Gastroesophageal sphincter (tissue), 4 donors: Measurements from ENCODE around the gene VSX2. TPM values are rescaled to one million over a fixed set of nuclear protein-coding genes. Genes with fewer than 3 reads are reported as not detected.
"Not testable (repeated sequence)": the region's sequence is repeated elsewhere in the genome, so short reads cannot be mapped to it uniquely, and the experiment has no call there.

ENCODE experiments used
- ATAC-seq: fragments of 150-250 bp; one replicate; pipeline ENCODE4 v1.9.1; 2016; ENCODE audit warnings: mild to moderate bottlenecking, moderate library complexity
- H3K27ac ChIP-seq, 4 donors: fragments of 200-600 bp; sonication (generic) in 3 of 4; 1 replicate in 3 of 4; 2 replicates in 1 of 4; pipeline ENCODE4 v1.5.1; 2016 to 2019
- H3K27me3 ChIP-seq: fragments of 200-600 bp; sonication (generic); one replicate; pipeline ENCODE4 v1.5.1; 2019
- H3K36me3 ChIP-seq, 2 donors: fragments of 200-600 bp; sonication (generic); one replicate each; pipeline ENCODE4 v1.5.1; 2019; ENCODE audit warnings: control low read depth in 1 of 2
- H3K4me1 ChIP-seq, 3 donors: fragments of 200-600 bp; sonication (generic); 1 replicate in 2 of 3; 2 replicates in 1 of 3; pipeline ENCODE4 v1.5.1; 2016 to 2019; ENCODE audit warnings: control low read depth in 2 of 3
- H3K4me3 ChIP-seq, 2 donors: fragments of 200-600 bp; sonication (generic); one replicate each; pipeline ENCODE4 v1.5.1; 2019; ENCODE audit warnings: mild to moderate bottlenecking in 1 of 2, moderate library complexity in 1 of 2
- H3K9me3 ChIP-seq, 3 donors: fragments of 200-600 bp; sonication (generic); one replicate each; pipeline ENCODE4 v1.5.1; 2017 to 2019; ENCODE audit warnings: control low read depth in 2 of 3
- CTCF ChIP-seq, 4 experiments: fragments of 200-600 bp in 2 of 4; fragments of 450-650 bp in 2 of 4; sonication (generic) in 1 of 4; IDR thresholded peaks; one replicate each; pipeline ENCODE4 v1.5.1; 2017 to 2019; ENCODE audit warnings: antibody characterized with exemption in 4 of 4, mild to moderate bottlenecking in 2 of 4, moderate library complexity in 2 of 4
- EP300 ChIP-seq: sonication (generic); formaldehyde crosslinking; IDR thresholded peaks from one replicate; pipeline ENCODE4 v1.6.1; 2017; ENCODE audit warnings: antibody characterized with exemption, mild to moderate bottlenecking
- POLR2A ChIP-seq, 2 donors: fragments of 450-650 bp; IDR thresholded peaks; one replicate each; pipeline ENCODE4 v1.6.1; 2017; ENCODE audit warnings: antibody characterized with exemption in 2 of 2, mild to moderate bottlenecking in 2 of 2, moderate library complexity in 1 of 2
- POLR2AphosphoS5 ChIP-seq: sonication (generic); formaldehyde crosslinking; IDR thresholded peaks from one replicate; pipeline ENCODE4 v1.6.1; 2017; ENCODE audit warnings: antibody characterized with exemption
- WGBS, 2 donors: methylation state at CpG; one replicate each; pipeline ENCODE4 v1.1.5; 2018; ENCODE audit warnings: low coverage in 1 of 2; 5-methylcytosine and 5-hydroxymethylcytosine counted together
- total RNA-seq, 4 donors: library from RNA; depleted of rRNA; stranded (reverse); fragments of >200 nt; gene quantifications; one replicate each; pipeline ENCODE4 v1.1.0, GENCODE V29; 2016

VSX2 gene
- total RNA-seq, 4 donors from 2014 or later, result not detected

- peaks cover 12% of the 10 kb centered on the region for H3K27me3 ChIP-seq
- H3K27ac ChIP-seq, result no peak overlapping the region
- ATAC-seq, result no peak
- H3K36me3 ChIP-seq, result no peaks in the 10 kb centered on the region
- 36 to 69% methylated on average over 4 to 9 of the region's 13 CpGs for WGBS, 2 donors
- no peak overlapping the region for H3K4me3 ChIP-seq
- TF ChIP-seq POLR2A (IDR thresholded peaks at IDR 0.05) (no peak), POLR2AphosphoS5 (no peak), CTCF (IDR thresholded peaks at IDR 0.05) (no peak), EP300 (no peak)
- no peaks in the 10 kb centered on the region for H3K4me1 ChIP-seq
- H3K9me3 ChIP-seq, result no peaks in the 10 kb centered on the region
Observed at GRCh38 chr14:74265301-74265965, 26.2 kb downstream of the VSX2 start.

GRCh38 chr14:74267588-74267987 lies 28.3 kb downstream of the VSX2 start:
- ATAC-seq, result no peak
- Histone ChIP-seq H3K4me1 (no peaks in the 10 kb centered on the region), H3K27me3 (peaks cover 21% of the 10 kb centered on the region), H3K4me3 (no peak overlapping the region), H3K9me3 (no peaks in the 10 kb centered on the region), H3K27ac (no peak overlapping the region), H3K36me3 (no peaks in the 10 kb centered on the region)
- TF ChIP-seq EP300, result no peak
- TF ChIP-seq CTCF (IDR thresholded peaks at IDR 0.05), result no peak
- TF ChIP-seq POLR2AphosphoS5, result no peak
- no peak for TF ChIP-seq POLR2A (IDR thresholded peaks at IDR 0.05)
- WGBS, 2 donors, result 43% methylated on average over 3 of the region's 3 CpGs; no CpG with 5 or more reads in 1 of the 2 donors

- H3K27ac ChIP-seq, ATAC-seq, H3K4me1 ChIP-seq, H3K36me3 ChIP-seq, H3K9me3 ChIP-seq, H3K4me3 ChIP-seq: not testable (repeated sequence)
- WGBS, 2 donors, result 34 to 62% methylated on average over 5 of the region's 14 CpGs
- H3K27me3 ChIP-seq, result peaks cover 22% of the 10 kb centered on the region
Observed at GRCh38 chr14:74270382-74271177, 31.3 kb downstream of the VSX2 start.

GRCh38 chr14:74271365-74271764 lies 32.1 kb downstream of the VSX2 start:
- Histone ChIP-seq H3K27me3 (peaks cover 17% of the 10 kb centered on the region), H3K36me3 (no peaks in the 10 kb centered on the region), H3K4me3 (no peak overlapping the region), H3K9me3 (no peaks in the 10 kb centered on the region), H3K27ac (no peak overlapping the region), H3K4me1 (no peaks in the 10 kb centered on the region)
- no peak for ATAC-seq
- TF ChIP-seq CTCF (IDR thresholded peaks at IDR 0.05), result no peak
- 70 to 100% methylated on average over 1 of the region's 1 CpG for WGBS, 2 donors

GRCh38 chr14:74275241-74275841 lies 36.1 kb downstream of the VSX2 start:
- H3K36me3 ChIP-seq, result no peaks in the 10 kb centered on the region
- peaks cover 11% of the 10 kb centered on the region for H3K27me3 ChIP-seq
- H3K9me3 ChIP-seq, result peaks cover 0 to 15% (median 0%) of the 10 kb centered on the region in 3 donors
- ATAC-seq, result no peak
- 41 to 83% methylated on average over 2 to 3 of the region's 6 CpGs for WGBS, 2 donors
- no peaks in the 10 kb centered on the region for H3K4me1 ChIP-seq
- no peak overlapping the region for H3K27ac ChIP-seq
- no peak for TF ChIP-seq CTCF (IDR thresholded peaks at IDR 0.05)
- no peak for TF ChIP-seq EP300
- TF ChIP-seq POLR2AphosphoS5, result no peak
- no peak for TF ChIP-seq POLR2A (IDR thresholded peaks at IDR 0.05)
- no peak overlapping the region for H3K4me3 ChIP-seq
